Measurements from ENCODE around the gene POLD3.

DNA sequence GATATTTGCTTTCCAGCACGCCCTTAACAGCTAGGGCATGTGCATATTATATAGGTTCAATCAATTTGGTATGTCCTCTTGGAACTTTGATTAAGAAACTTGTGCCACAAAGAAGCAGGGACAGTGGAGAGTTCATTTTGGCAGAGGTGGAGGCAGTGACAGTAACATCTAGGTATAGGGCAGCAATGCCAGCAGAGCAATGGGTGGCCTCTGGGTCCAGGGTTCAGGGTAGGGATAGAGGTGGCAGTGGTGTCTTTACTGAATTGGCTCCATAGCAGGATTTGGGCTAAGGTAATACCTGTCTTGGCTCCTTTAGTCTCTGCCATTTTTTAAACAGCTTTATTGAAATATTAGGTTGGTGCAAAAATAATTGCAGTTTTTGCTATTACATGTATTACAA lies 24.4 kb upstream of the POLD3 start:
- no peak for TF ChIP-seq CBX5 (IDR thresholded peaks at IDR 0.05; ENCODE audit: low read depth, low read length)
- TF ChIP-seq, protein P1, sequence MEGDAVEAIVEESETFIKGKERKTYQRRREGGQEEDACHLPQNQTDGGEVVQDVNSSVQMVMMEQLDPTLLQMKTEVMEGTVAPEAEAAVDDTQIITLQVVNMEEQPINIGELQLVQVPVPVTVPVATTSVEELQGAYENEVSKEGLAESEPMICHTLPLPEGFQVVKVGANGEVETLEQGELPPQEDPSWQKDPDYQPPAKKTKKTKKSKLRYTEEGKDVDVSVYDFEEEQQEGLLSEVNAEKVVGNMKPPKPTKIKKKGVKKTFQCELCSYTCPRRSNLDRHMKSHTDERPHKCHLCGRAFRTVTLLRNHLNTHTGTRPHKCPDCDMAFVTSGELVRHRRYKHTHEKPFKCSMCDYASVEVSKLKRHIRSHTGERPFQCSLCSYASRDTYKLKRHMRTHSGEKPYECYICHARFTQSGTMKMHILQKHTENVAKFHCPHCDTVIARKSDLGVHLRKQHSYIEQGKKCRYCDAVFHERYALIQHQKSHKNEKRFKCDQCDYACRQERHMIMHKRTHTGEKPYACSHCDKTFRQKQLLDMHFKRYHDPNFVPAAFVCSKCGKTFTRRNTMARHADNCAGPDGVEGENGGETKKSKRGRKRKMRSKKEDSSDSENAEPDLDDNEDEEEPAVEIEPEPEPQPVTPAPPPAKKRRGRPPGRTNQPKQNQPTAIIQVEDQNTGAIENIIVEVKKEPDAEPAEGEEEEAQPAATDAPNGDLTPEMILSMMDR (IDR thresholded peaks at IDR 0.05; ENCODE audit: control extremely low read depth in 1 of 3, insufficient read depth in 1 of 3, low read depth in 1 of 3, low read length in 3 of 3), result no peak
- no peak for TF ChIP-seq HDAC2 (IDR thresholded peaks at IDR 0.05; ENCODE audit: borderline replicate concordance in 1 of 2, low read depth in 2 of 2, low read length in 2 of 2)
- no peak for TF ChIP-seq FOSL1 (IDR thresholded peaks at IDR 0.05; ENCODE audit: insufficient read depth, low read depth, low read length)
- no peak for TF ChIP-seq TEAD4 (IDR thresholded peaks at IDR 0.05; ENCODE audit: low read depth, low read length)
- TF ChIP-seq CHD2 (IDR thresholded peaks at IDR 0.05; ENCODE audit: low read length), result no peak
- TF ChIP-seq CHD1 (IDR thresholded peaks at IDR 0.05; ENCODE audit: low read depth, low read length), result no peak
- TF ChIP-seq EP300 (IDR thresholded peaks at IDR 0.05; ENCODE audit: borderline replicate concordance in 1 of 2, low read depth in 2 of 2, low read length in 2 of 2), result no peak
- TF ChIP-seq TBP (IDR thresholded peaks at IDR 0.05; ENCODE audit: low read depth, low read length), result no peak
- no peak for TF ChIP-seq POLR2A (IDR thresholded peaks at IDR 0.05; ENCODE audit: control extremely low read depth in 1 of 2, low read depth in 2 of 2, low read length in 2 of 2)
- TF ChIP-seq ZNF274 (IDR thresholded peaks at IDR 0.05; ENCODE audit: borderline replicate concordance, extremely low read depth, low read length), result no peak
- no peak for TF ChIP-seq RFX5 (IDR thresholded peaks at IDR 0.05; ENCODE audit: borderline replicate concordance, low read depth, low read length)
- TF ChIP-seq CEBPB (IDR thresholded peaks at IDR 0.05; ENCODE audit: low read depth, low read length), result no peak
